MM.1S (cell line): Measurements from ENCODE around the gene DSCAML1.
A peak's percentile ranks its signal among the peaks of the same experiment; 100 is the strongest.
"Not testable (repeated sequence)": the region's sequence is repeated elsewhere in the genome, so short reads cannot be mapped to it uniquely, and the experiment has no call there.

Source experiments
- DNase-seq: peaks from one replicate; pipeline ENCODE4 v3.0.0-alpha.2; 2015
- H2AFZ ChIP-seq: fragments of 300-600 bp; sonication (generic); 2 replicates; pipeline ENCODE4 v1.6.0; 2016; ENCODE audit warnings: antibody characterized with exemption, low read length
- H3F3A ChIP-seq: fragments of 300-600 bp; sonication (generic); 2 replicates; pipeline ENCODE4 v1.6.1; 2016; ENCODE audit warnings: mild to moderate bottlenecking, antibody characterized with exemption, low read length, moderate library complexity, mixed read lengths; ENCODE audit not compliant: insufficient read depth
- H3K27ac ChIP-seq: fragments of 300-600 bp; sonication (generic); 2 replicates; pipeline ENCODE4 v1.5.1; 2016; ENCODE audit warnings: mild to moderate bottlenecking, low read length
- H3K27me3 ChIP-seq: fragments of 300-600 bp; sonication (generic); replicated peaks from 2 replicates; pipeline ENCODE4 v1.6.0; 2016; ENCODE audit warnings: low read length; ENCODE audit not compliant: insufficient read depth
- H3K36me3 ChIP-seq: fragments of 300-600 bp; sonication (generic); replicated peaks from 2 replicates; pipeline ENCODE4 v1.6.1; 2016; ENCODE audit warnings: mild to moderate bottlenecking, low read length, mixed read lengths; ENCODE audit not compliant: insufficient read depth
- H3K4me1 ChIP-seq: fragments of 300-600 bp; sonication (generic); 2 replicates; pipeline ENCODE4 v1.6.1; 2016; ENCODE audit warnings: low read length, mixed read lengths
- H3K4me2 ChIP-seq: fragments of 300-600 bp; sonication (generic); 2 replicates; pipeline ENCODE4 v1.6.0; 2016; ENCODE audit warnings: low read depth, low read length
- H3K4me3 ChIP-seq: fragments of 300-600 bp; sonication (generic); 2 replicates; pipeline ENCODE4 v1.5.1; 2016; ENCODE audit warnings: low read length, mixed read lengths
- H3K79me2 ChIP-seq: fragments of 300-600 bp; sonication (generic); 2 replicates; pipeline ENCODE4 v1.6.1; 2016; ENCODE audit warnings: mixed run types, low read length, mixed read lengths
- H3K9ac ChIP-seq: fragments of 300-600 bp; sonication (generic); 2 replicates; pipeline ENCODE4 v1.6.1; 2016; ENCODE audit warnings: low read length, mixed read lengths
- H3K9me2 ChIP-seq: fragments of 300-600 bp; sonication (generic); replicated peaks from 2 replicates; pipeline ENCODE4 v1.6.1; 2016; ENCODE audit warnings: mild to moderate bottlenecking, low read length, mixed read lengths; ENCODE audit not compliant: insufficient read depth
- H3K9me3 ChIP-seq: fragments of 300-600 bp; sonication (generic); replicated peaks from 2 replicates; pipeline ENCODE4 v1.6.1; 2016; ENCODE audit warnings: mild to moderate bottlenecking, low read length, mixed read lengths; ENCODE audit not compliant: insufficient read depth
- H4K20me1 ChIP-seq: fragments of 300-600 bp; sonication (generic); 2 replicates; pipeline ENCODE4 v1.6.1; 2016; ENCODE audit warnings: mild to moderate bottlenecking, low read length, moderate library complexity, mixed read lengths; ENCODE audit not compliant: insufficient read depth
- CTCF ChIP-seq: fragments of 300-600 bp; sonication (generic); IDR thresholded peaks from 2 replicates; pipeline ENCODE4 v1.5.1; 2016; ENCODE audit warnings: antibody characterized with exemption, low read length, mixed read lengths
- EZH2 ChIP-seq: fragments of 300-600 bp; sonication (generic); optimal IDR thresholded peaks from 2 replicates; pipeline ENCODE3; 2017; ENCODE audit warnings: low read depth, mild to moderate bottlenecking, antibody characterized with exemption, low read length, mixed read lengths
- EZH2phosphoT487 ChIP-seq: fragments of 300-600 bp; sonication (generic); IDR thresholded peaks from 2 replicates; pipeline ENCODE4 v1.6.1; 2018; ENCODE audit warnings: antibody characterized with exemption, low read length

DSCAML1 gene

GRCh38 chr11:117815262-117815803, 18.3 kb upstream of the DSCAML1 start:
- H2AFZ ChIP-seq, result peak overlapping the region; percentile 64
- peak overlapping the region; percentile 85 for H3K27ac ChIP-seq
- peaks cover 26% of the 10 kb centered on the region for H3K4me1 ChIP-seq
- peak overlapping the region; percentile 75 for H3K4me2 ChIP-seq
- peak overlapping the region; percentile 43 for H3K9ac ChIP-seq
- TF ChIP-seq EZH2phosphoT487 (no peak), CTCF (no peak), EZH2 (no peak)
- no peaks in the 10 kb centered on the region for H3K27me3 ChIP-seq
- DNase-seq, result peak; percentile 87
- H3F3A ChIP-seq, result no peaks in the 10 kb centered on the region; the same call in 1 of the 2 replicates
- no peaks in the 10 kb centered on the region for H3K79me2 ChIP-seq
- peak overlapping the region; percentile 19 for H3K4me3 ChIP-seq
- H3K36me3 ChIP-seq, result no peaks in the 10 kb centered on the region
- H3K9me2 ChIP-seq, result no peaks in the 10 kb centered on the region
- H3K9me3 ChIP-seq, result no peaks in the 10 kb centered on the region
- no peaks in the 10 kb centered on the region for H4K20me1 ChIP-seq

GRCh38 chr11:117814766-117815261, 17.8 kb upstream of the DSCAML1 start:
- Histone ChIP-seq H3K4me1 (peaks cover 26% of the 10 kb centered on the region), H3K9ac (peak overlapping the region; percentile 43)
- TF ChIP-seq EZH2phosphoT487 (no peak), EZH2 (no peak), CTCF (no peak)

GRCh38 chr11:117814204-117814765, 17.3 kb upstream of the DSCAML1 start:
- Histone ChIP-seq H3K4me1 (peaks cover 26% of the 10 kb centered on the region), H3K4me2 (no peak overlapping the region), H3K9me2 (no peaks in the 10 kb centered on the region), H3K4me3 (no peak overlapping the region), H4K20me1 (no peaks in the 10 kb centered on the region), H3K36me3 (no peaks in the 10 kb centered on the region), H3K27me3 (no peaks in the 10 kb centered on the region), H2AFZ (peak overlapping the region; percentile 64), H3K9ac (no peak overlapping the region; the same call in 1 of the 2 replicates), H3F3A (no peaks in the 10 kb centered on the region; the same call in 1 of the 2 replicates), H3K9me3 (no peaks in the 10 kb centered on the region), H3K79me2 (no peaks in the 10 kb centered on the region), H3K27ac (peak overlapping the region; percentile 85; the same call in 1 of the 2 replicates)
- no peak for DNase-seq
- TF ChIP-seq CTCF (no peak), EZH2phosphoT487 (no peak), EZH2 (no peak)

More at GRCh38 chr11:117814766-117815261, 17.8 kb upstream of the DSCAML1 start:
- Histone ChIP-seq H3K4me2 (peak overlapping the region; percentile 75), H3K4me3 (peak overlapping the region; percentile 19; the same call in 1 of the 2 replicates), H3K9me2 (no peaks in the 10 kb centered on the region), H3K27me3 (no peaks in the 10 kb centered on the region), H4K20me1 (no peaks in the 10 kb centered on the region), H3K36me3 (no peaks in the 10 kb centered on the region), H3K9me3 (no peaks in the 10 kb centered on the region), H3F3A (no peaks in the 10 kb centered on the region; the same call in 1 of the 2 replicates), H2AFZ (peak overlapping the region; percentile 64), H3K27ac (peak overlapping the region; percentile 85), H3K79me2 (no peaks in the 10 kb centered on the region)
- DNase-seq, result peak; percentile 89

GRCh38 chr11:117810056-117810451, 13.0 kb upstream of the DSCAML1 start:
- H3K9me2 ChIP-seq, H3F3A ChIP-seq, H3K79me2 ChIP-seq, H3K9ac ChIP-seq, H3K4me2 ChIP-seq, H3K27me3 ChIP-seq, H2AFZ ChIP-seq, H3K4me3 ChIP-seq, H3K27ac ChIP-seq, DNase-seq, H3K36me3 ChIP-seq, H4K20me1 ChIP-seq, H3K9me3 ChIP-seq, H3K4me1 ChIP-seq: not testable (repeated sequence)
